H9 (cell line): Measurements from ENCODE around the gene PHGDH. TPM values are rescaled to one million over a fixed set of nuclear protein-coding genes. Genes with fewer than 3 reads are reported as not detected.

Experiments
- DNase-seq: peaks from one replicate; pipeline ENCODE4 v3.0.0-alpha.2; 2017
- H2AFZ ChIP-seq: one replicate; pipeline ENCODE4 v1.6.1; 2013; ENCODE audit warnings: mild to moderate bottlenecking, low read length, control low read depth, moderate library complexity
- H2AK5ac ChIP-seq: 2 replicates; pipeline ENCODE4 v1.6.1; 2013; ENCODE audit warnings: low read length, control low read depth, mixed read lengths; ENCODE audit not compliant: insufficient read length
- H2BK120ac ChIP-seq: one replicate; pipeline ENCODE4 v1.6.1; 2013; ENCODE audit warnings: low read depth, mild to moderate bottlenecking, low read length, control low read depth, inconsistent platforms; ENCODE audit not compliant: poor library complexity, severe bottlenecking
- H2BK12ac ChIP-seq: 2 replicates; pipeline ENCODE4 v1.6.1; 2013; ENCODE audit warnings: low read length, control low read depth, mixed read lengths, low read depth; ENCODE audit not compliant: insufficient read length
- H2BK15ac ChIP-seq: 2 replicates; pipeline ENCODE4 v1.6.1; 2013; ENCODE audit warnings: low read depth, low read length, control low read depth
- H2BK20ac ChIP-seq: one replicate; pipeline ENCODE4 v1.6.1; 2013; ENCODE audit warnings: low read depth, mild to moderate bottlenecking, low read length, control low read depth, inconsistent platforms; ENCODE audit not compliant: poor library complexity, severe bottlenecking
- H2BK5ac ChIP-seq: 2 replicates; pipeline ENCODE4 v1.6.1; 2013; ENCODE audit warnings: low read length, control low read depth, mixed read lengths; ENCODE audit not compliant: insufficient read length
- H3K14ac ChIP-seq: 2 replicates; pipeline ENCODE4 v1.6.1; 2013; ENCODE audit warnings: low read length, control low read depth; ENCODE audit not compliant: insufficient read depth
- H3K18ac ChIP-seq: 2 replicates; pipeline ENCODE4 v1.6.1; 2013; ENCODE audit warnings: low read depth, mild to moderate bottlenecking, mixed read lengths, low read length, control low read depth; ENCODE audit not compliant: insufficient read length
- H3K23ac ChIP-seq: 2 replicates; pipeline ENCODE4 v1.6.1; 2013; ENCODE audit warnings: low read length, control low read depth, mixed read lengths, low read depth; ENCODE audit not compliant: insufficient read length
- H3K23me2 ChIP-seq: 2 replicates; pipeline ENCODE4 v1.6.1; 2013; ENCODE audit warnings: low read depth, mild to moderate bottlenecking, mixed read lengths, low read length, control low read depth; ENCODE audit not compliant: insufficient read length, poor library complexity, severe bottlenecking
- H3K27ac ChIP-seq: 2 replicates; pipeline ENCODE4 v1.5.1; 2013; ENCODE audit warnings: low read length, control low read depth, mixed read lengths, low read depth; ENCODE audit not compliant: insufficient read length
- H3K27me3 ChIP-seq: 2 replicates; pipeline ENCODE4 v1.6.1; 2013; ENCODE audit warnings: low read length, control low read depth, inconsistent platforms; ENCODE audit not compliant: insufficient read depth
- H3K4ac ChIP-seq: 2 replicates; pipeline ENCODE4 v1.6.1; 2013; ENCODE audit warnings: low read depth, mild to moderate bottlenecking, control low read depth, inconsistent platforms, low read length, moderate library complexity
- H3K4me1 ChIP-seq: 2 replicates; pipeline ENCODE4 v1.6.1; 2013; ENCODE audit warnings: low read length, control low read depth, inconsistent platforms; ENCODE audit not compliant: insufficient read depth
- H3K4me2 ChIP-seq: 2 replicates; pipeline ENCODE4 v1.6.1; 2013; ENCODE audit warnings: low read length, control low read depth, mixed read lengths; ENCODE audit not compliant: insufficient read length, insufficient read depth
- H3K56ac ChIP-seq: 2 replicates; pipeline ENCODE4 v1.6.1; 2013; ENCODE audit warnings: low read depth, mild to moderate bottlenecking, mixed read lengths, low read length, control low read depth; ENCODE audit not compliant: insufficient read length
- H3K79me1 ChIP-seq: 2 replicates; pipeline ENCODE4 v1.6.1; 2013; ENCODE audit warnings: low read depth, mild to moderate bottlenecking, moderate library complexity, low read length, control low read depth, inconsistent platforms; ENCODE audit not compliant: insufficient read depth, poor library complexity, severe bottlenecking
- H3K79me2 ChIP-seq: 2 replicates; pipeline ENCODE4 v1.6.1; 2013; ENCODE audit warnings: low read length, control low read depth, inconsistent platforms; ENCODE audit not compliant: insufficient read depth
- H3K9ac ChIP-seq: 2 replicates; pipeline ENCODE4 v1.6.1; 2013; ENCODE audit warnings: low read length, control low read depth, mixed read lengths; ENCODE audit not compliant: insufficient read length; ENCODE audit errors: extremely low read depth
- H3K9me3 ChIP-seq: one replicate; pipeline ENCODE4 v1.6.1; 2013; ENCODE audit warnings: low read depth, low read length, inconsistent platforms; ENCODE audit not compliant: control insufficient read depth
- H3T11ph ChIP-seq: one replicate; pipeline ENCODE4 v1.6.1; 2013; ENCODE audit warnings: mild to moderate bottlenecking, low read length, control low read depth, inconsistent platforms
- H4K20me1 ChIP-seq: one replicate; pipeline ENCODE4 v1.6.1; 2013; ENCODE audit not compliant: control insufficient read depth, insufficient read length, insufficient read depth
- H4K5ac ChIP-seq: 2 replicates; pipeline ENCODE4 v1.6.1; 2013; ENCODE audit warnings: low read depth, mild to moderate bottlenecking, mixed read lengths, low read length, control low read depth; ENCODE audit not compliant: insufficient read length
- H4K8ac ChIP-seq: replicated peaks from 2 replicates; pipeline ENCODE4 v1.6.1; 2013; ENCODE audit warnings: low read length, control low read depth, mixed read lengths, low read depth; ENCODE audit not compliant: insufficient read length
- H4K91ac ChIP-seq: 2 replicates; pipeline ENCODE4 v1.6.1; 2013; ENCODE audit warnings: low read depth, mild to moderate bottlenecking, moderate library complexity, mixed read lengths, low read length, control low read depth; ENCODE audit not compliant: insufficient read length
- H3K27ac Mint-ChIP-seq, 3 experiments: 2 replicates in 2 of 3; 3 replicates in 1 of 3; pipeline ENCODE4 v1.8.0; 2020 to 2021; ENCODE audit warnings: mixed read lengths in 3 of 3, mild to moderate bottlenecking in 1 of 3, moderate library complexity in 1 of 3
- H3K27me3 Mint-ChIP-seq: 2 replicates; pipeline ENCODE4 v1.8.0; 2021; ENCODE audit warnings: low read depth, mild to moderate bottlenecking, moderate library complexity, mixed read lengths
- H3K36me3 Mint-ChIP-seq, 3 experiments: 2 replicates in 2 of 3; 3 replicates in 1 of 3; pipeline ENCODE4 v1.8.0; 2020 to 2021; ENCODE audit warnings: low read depth in 3 of 3, mixed read lengths in 3 of 3; ENCODE audit not compliant: insufficient read depth in 1 of 3
- H3K4me1 Mint-ChIP-seq, 2 experiments: 2 replicates each; pipeline ENCODE4 v1.8.0; 2020; ENCODE audit warnings: mixed read lengths in 2 of 2
- H3K4me3 Mint-ChIP-seq, 2 experiments: 2 replicates in 1 of 2; 3 replicates in 1 of 2; pipeline ENCODE4 v1.8.0; 2020 to 2021; ENCODE audit warnings: mild to moderate bottlenecking in 2 of 2, mixed read lengths in 2 of 2, moderate library complexity in 1 of 2
- H3K9me3 Mint-ChIP-seq, 2 experiments: 2 replicates in 1 of 2; 3 replicates in 1 of 2; pipeline ENCODE4 v1.8.0; 2020; ENCODE audit warnings: mild to moderate bottlenecking in 2 of 2, mixed read lengths in 2 of 2, moderate library complexity in 1 of 2
- WGBS: extraction: QIAGEN DNeasy Blood & Tissue Kit; methylation state at CpG from one replicate; pipeline ENCODE4 v1.1.7; 2013; ENCODE audit warnings: missing lambda C conversion rate, low lambda C conversion rate, mixed read lengths; ENCODE audit not compliant: insufficient read length; ENCODE audit errors: extremely low coverage; 5-methylcytosine and 5-hydroxymethylcytosine counted together
- total RNA-seq: library from RNA; stranded (reverse); gene quantifications from 2 replicates; pipeline ENCODE4 v1.2.1, GENCODE V29; 2021
- TF ChIP-seq, protein P1 (sequence below): fragments of 200-600 bp; sonication (generic); conservative IDR thresholded peaks from 3 replicates; pipeline ENCODE4 v1.8.0; 2021; ENCODE audit warnings: antibody characterized with exemption, mild to moderate bottlenecking

PHGDH gene
- total RNA-seq, 1 experiment from 2014 or later: 458 TPM

DNA sequence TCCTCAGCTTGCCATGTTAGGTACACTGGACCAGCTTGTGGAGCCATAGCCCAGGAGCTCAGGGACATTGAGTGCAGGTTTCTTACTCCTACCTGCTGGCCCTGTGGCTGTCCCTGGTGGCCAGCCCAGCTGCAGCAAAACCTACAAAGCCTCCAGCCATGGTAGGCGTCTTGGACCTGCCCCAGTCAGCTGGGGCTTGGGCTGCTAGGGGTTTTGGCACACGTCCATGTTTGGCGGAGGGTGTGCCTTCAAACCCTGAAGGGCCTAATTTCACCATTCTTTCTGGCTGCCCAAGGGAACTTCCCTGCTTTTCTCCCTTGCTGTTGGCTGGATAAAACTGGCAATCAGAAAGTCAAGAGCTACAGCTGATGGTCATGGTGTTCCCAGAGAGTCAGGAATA is 31.6 kb downstream of the PHGDH start:
- no peak overlapping the region for H3K27ac ChIP-seq
- no peak overlapping the region for H3T11ph ChIP-seq
- H2BK15ac ChIP-seq: no peak overlapping the region
- TF ChIP-seq, protein P1, sequence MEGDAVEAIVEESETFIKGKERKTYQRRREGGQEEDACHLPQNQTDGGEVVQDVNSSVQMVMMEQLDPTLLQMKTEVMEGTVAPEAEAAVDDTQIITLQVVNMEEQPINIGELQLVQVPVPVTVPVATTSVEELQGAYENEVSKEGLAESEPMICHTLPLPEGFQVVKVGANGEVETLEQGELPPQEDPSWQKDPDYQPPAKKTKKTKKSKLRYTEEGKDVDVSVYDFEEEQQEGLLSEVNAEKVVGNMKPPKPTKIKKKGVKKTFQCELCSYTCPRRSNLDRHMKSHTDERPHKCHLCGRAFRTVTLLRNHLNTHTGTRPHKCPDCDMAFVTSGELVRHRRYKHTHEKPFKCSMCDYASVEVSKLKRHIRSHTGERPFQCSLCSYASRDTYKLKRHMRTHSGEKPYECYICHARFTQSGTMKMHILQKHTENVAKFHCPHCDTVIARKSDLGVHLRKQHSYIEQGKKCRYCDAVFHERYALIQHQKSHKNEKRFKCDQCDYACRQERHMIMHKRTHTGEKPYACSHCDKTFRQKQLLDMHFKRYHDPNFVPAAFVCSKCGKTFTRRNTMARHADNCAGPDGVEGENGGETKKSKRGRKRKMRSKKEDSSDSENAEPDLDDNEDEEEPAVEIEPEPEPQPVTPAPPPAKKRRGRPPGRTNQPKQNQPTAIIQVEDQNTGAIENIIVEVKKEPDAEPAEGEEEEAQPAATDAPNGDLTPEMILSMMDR: no peak
- no peak overlapping the region for H3K56ac ChIP-seq
- no CpG with 5 or more reads among the region's 3 CpGs for WGBS
- H4K20me1 ChIP-seq: no peaks in the 10 kb centered on the region
- H2BK20ac ChIP-seq: no peak overlapping the region
- H2BK5ac ChIP-seq: no peak overlapping the region
- H4K5ac ChIP-seq: no peak overlapping the region
- no peaks in the 10 kb centered on the region; the same call in 1 of the 2 replicates for H3K27me3 Mint-ChIP-seq
- H3K27ac Mint-ChIP-seq: peak overlapping the region in 2 of 3 experiments; percentile 55 to 86; a peak in 2 of 7 replicates
- DNase-seq: no peak
- no peak overlapping the region for H4K91ac ChIP-seq
- no peaks in the 10 kb centered on the region for H3K79me2 ChIP-seq
- peaks cover 35 to 59% (median 52%) of the 10 kb centered on the region in 3 experiments; a peak in 6 of 7 replicates for H3K36me3 Mint-ChIP-seq
- no peak overlapping the region for H2AK5ac ChIP-seq
- H3K23ac ChIP-seq: no peak overlapping the region
- H2AFZ ChIP-seq: no peak overlapping the region
- H3K27me3 ChIP-seq: no peaks in the 10 kb centered on the region; the same call in 1 of the 2 replicates
- H2BK120ac ChIP-seq: no peak overlapping the region
- H3K4me2 ChIP-seq: no peak overlapping the region
- H3K9me3 ChIP-seq: no peaks in the 10 kb centered on the region
- H3K23me2 ChIP-seq: no peaks in the 10 kb centered on the region
- no peak overlapping the region for H3K9ac ChIP-seq
- no peak overlapping the region for H3K4ac ChIP-seq
- no peak overlapping the region for H3K4me3 Mint-ChIP-seq
- H3K14ac ChIP-seq: no peak overlapping the region
- H3K4me1 ChIP-seq: peaks cover 4% of the 10 kb centered on the region; the same call in 1 of the 2 replicates
- no peak overlapping the region for H2BK12ac ChIP-seq
- H4K8ac ChIP-seq: no peak overlapping the region
- H3K18ac ChIP-seq: no peak overlapping the region
- peaks cover 22 to 33% of the 10 kb centered on the region in 2 experiments for H3K4me1 Mint-ChIP-seq
- no peaks in the 10 kb centered on the region; a peak in 1 of 5 replicates for H3K9me3 Mint-ChIP-seq
- no peaks in the 10 kb centered on the region for H3K79me1 ChIP-seq
